Fibroblast of lung (primary cell): ENCODE measurements around the gene SLC12A9.

Experiments
- CTCF ChIP-seq, 2 donors: IDR thresholded peaks in 1 of 2; conservative IDR thresholded peaks in 1 of 2; 1 replicate in 1 of 2; 2 replicates in 1 of 2; pipeline ENCODE4 v1.5.1; 2011 to 2012; ENCODE audit warnings: low read length in 2 of 2, control low read depth in 1 of 2, inconsistent platforms in 1 of 2, low read depth in 1 of 2, mild to moderate bottlenecking in 1 of 2
- EZH2 ChIP-seq: IDR thresholded peaks from 2 replicates; pipeline ENCODE4 v1.5.1; 2012; ENCODE audit warnings: low read length, control low read depth, mild to moderate bottlenecking; ENCODE audit errors: missing control alignments

GRCh38 chr7:100826514-100827329 is 25.8 kb upstream of the SLC12A9 start:
- TF ChIP-seq CTCF (conservative IDR thresholded peaks at IDR 0.05 in 1 of 2, IDR thresholded peaks at IDR 0.05 in 1 of 2; ENCODE audit: low read depth in 1 of 2, low read length in 2 of 2) (no peak), EZH2 (no peak)
